K562 (cell line): ENCODE measurements around the gene LMLN. TPM values are rescaled to one million over a fixed set of nuclear protein-coding genes. Genes with fewer than 3 reads are reported as not detected.

Experiments
- CBX5 ChIP-seq: IDR thresholded peaks from 2 replicates; pipeline ENCODE4 v1.6.1; 2014; ENCODE audit warnings: low read depth, borderline replicate concordance
- HMGXB4 ChIP-seq: sonication (generic); formaldehyde crosslinking; IDR thresholded peaks from 2 replicates; pipeline ENCODE4 v1.8.1; 2023; ENCODE audit warnings: mild to moderate bottlenecking, missing genetic modification reagents
- MNT ChIP-seq, 2 experiments: fragments of 450-650 bp; conservative IDR thresholded peaks; 2 replicates each; pipeline ENCODE4 v1.6.1; 2017; ENCODE audit warnings: mild to moderate bottlenecking in 2 of 2, moderate library complexity in 2 of 2
- NONO ChIP-seq, 2 experiments: fragments of 200-400 bp in 1 of 2; fragments of 450-650 bp in 1 of 2; formaldehyde crosslinking in 1 of 2; IDR thresholded peaks; 2 replicates each; pipeline ENCODE4 v1.6.1; 2017; ENCODE audit warnings: low read depth in 2 of 2, mild to moderate bottlenecking in 2 of 2, moderate library complexity in 2 of 2, low read length in 1 of 2
- NUFIP1 ChIP-seq: fragments of 450-650 bp; IDR thresholded peaks from 2 replicates; pipeline ENCODE4 v1.6.1; 2018; ENCODE audit not compliant: partially characterized antibody
- RCOR1 ChIP-seq, 2 experiments: IDR thresholded peaks; 2 replicates each; pipeline ENCODE4 v1.6.1; 2012; ENCODE audit warnings: low read depth in 2 of 2, low read length in 2 of 2, borderline replicate concordance in 1 of 2, improper control_type of control experiment in 1 of 2
- SP1 ChIP-seq: sonication (generic); formaldehyde crosslinking; IDR thresholded peaks from 2 replicates; pipeline ENCODE4 v1.8.1; 2022; ENCODE audit warnings: mild to moderate bottlenecking, missing genetic modification reagents
- TBP ChIP-seq: optimal IDR thresholded peaks from 2 replicates; pipeline ENCODE3; 2011; ENCODE audit warnings: low read depth, low read length, improper control_type of control experiment
- TOE1 ChIP-seq, 2 experiments: fragments of 450-650 bp in 1 of 2; sonication (generic) in 1 of 2; formaldehyde crosslinking in 1 of 2; IDR thresholded peaks; 2 replicates each; pipeline versions ENCODE4 v1.7.1 to v1.8.0; 2016 to 2022; ENCODE audit warnings: borderline replicate concordance in 2 of 2, mild to moderate bottlenecking in 2 of 2, antibody characterized with exemption in 1 of 2, inconsistent platforms in 1 of 2, low read depth in 1 of 2, missing genetic modification reagents in 1 of 2, moderate library complexity in 1 of 2
- XRCC3 ChIP-seq: fragments of 450-650 bp; IDR thresholded peaks from 2 replicates; pipeline ENCODE4 v1.6.1; 2017; ENCODE audit warnings: mild to moderate bottlenecking, moderate library complexity
- polyA plus RNA-seq, 8 experiments: library from polyadenylated mRNA; depleted of rRNA in 4 of 8; stranded (reverse) in 5 of 8; unstranded in 3 of 8; fragments of >200 nt; fragmentation: Nextera tagmentation in 2 of 8; fragmentation: Illumina TruSeq in 1 of 8; extraction: Ambion mirVana in 2 of 8; extraction: Trizol in 1 of 8; gene quantifications; 2 replicates each; pipeline versions ENCODE4 v1.2.1 to v1.2.3, GENCODE V29; 2011 to 2014; ENCODE audit warnings: inconsistent platforms in 1 of 8, missing spikeins in 1 of 8
- total RNA-seq, 7 experiments: library from RNA; depleted of rRNA in 6 of 7; stranded (reverse); fragments of >200 nt in 6 of 7; fragmentation: Illumina TruSeq in 2 of 7; extraction: Trizol in 2 of 7; gene quantifications; 2 replicates each; pipeline versions ENCODE4 v1.2.1 to v1.2.3, GENCODE V29; 2011 to 2021; ENCODE audit warnings: low replicate concordance in 1 of 7

LMLN gene
- total and polyA plus RNA-seq, 9 of the 15 experiments (the other 6 are each of a cell fraction or from before 2014, with no cell fraction given), result 2.2 to 15.9 (median 6.9) TPM

- TF ChIP-seq XRCC3 (no peak), HMGXB4 (CRISPR knock-in tag) (no peak), NUFIP1 (no peak), CBX5 (no peak), SP1 (CRISPR knock-in tag) (peak; percentile 92), NONO (IDR thresholded peaks at IDR 0.05; ENCODE audit: low read depth in 2 of 2, low read length in 1 of 2) (peak in 1 of 2 experiments; percentile 38; a peak in 1 of 4 replicates), RCOR1 (IDR thresholded peaks at IDR 0.05; ENCODE audit: borderline replicate concordance in 1 of 2, low read depth in 2 of 2, low read length in 2 of 2) (peak in 1 of 2 experiments; percentile 68; a peak in 1 of 4 replicates), MNT (conservative IDR thresholded peaks at IDR 0.05) (peak; percentile 93 to 96), TBP (peak; percentile 76), TOE1 (IDR thresholded peaks at IDR 0.05; ENCODE audit: borderline replicate concordance) (no peak), TOE1 (CRISPR knock-in tag; IDR thresholded peaks at IDR 0.05; ENCODE audit: borderline replicate concordance, low read depth) (no peak)
Measured at GRCh38 chr3:197959891-197960693, at the start of gene LMLN (continued).
